ENCODE measurements around the gene BICC1. TPM values are rescaled to one million over a fixed set of nuclear protein-coding genes. Genes with fewer than 3 reads are reported as not detected.

Gene BICC1
- total and polyA plus RNA-seq, 2 donors (not counting 3 experiments of a cell fraction or from before 2014, with no cell fraction given), result 0.06 to 0.29 TPM

DNA sequence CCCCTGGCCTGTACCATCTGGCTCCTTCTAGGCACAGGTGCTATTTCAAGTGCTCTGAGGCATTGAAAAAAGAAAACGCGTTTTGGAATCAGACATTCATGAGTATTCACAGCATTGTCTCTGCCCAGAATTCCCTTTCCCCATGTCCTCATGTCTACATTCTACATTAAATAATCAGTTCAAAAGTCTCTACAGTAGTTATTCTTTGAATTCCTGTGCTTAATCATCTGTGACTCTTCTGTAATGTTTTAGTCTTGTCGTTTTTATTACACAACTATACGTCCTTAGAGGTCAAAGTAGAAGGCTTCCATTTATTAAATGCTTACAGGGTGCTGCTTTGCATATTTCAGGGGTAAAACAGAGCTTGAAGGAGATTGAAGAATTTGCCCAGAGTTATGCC lies 95.7 kb downstream of the BICC1 start:
- ChIA-PET CTCF (no interaction called here), POLR2A (no interaction called here)
- no peaks in the 10 kb centered on the region for H3K27me3 ChIP-seq (ENCODE audit: control insufficient read depth in 2 of 2, insufficient read depth in 2 of 2, low read length in 2 of 2)
- TF ChIP-seq EZH2 (IDR thresholded peaks at IDR 0.05; ENCODE audit: borderline replicate concordance, low read depth, low read length, severe bottlenecking), result no peak
- TF ChIP-seq, protein P1, sequence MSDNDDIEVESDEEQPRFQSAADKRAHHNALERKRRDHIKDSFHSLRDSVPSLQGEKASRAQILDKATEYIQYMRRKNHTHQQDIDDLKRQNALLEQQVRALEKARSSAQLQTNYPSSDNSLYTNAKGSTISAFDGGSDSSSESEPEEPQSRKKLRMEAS (IDR thresholded peaks at IDR 0.05; ENCODE audit: insufficient read depth, insufficient read length), result no peak
- TF ChIP-seq POLR2AphosphoS5 (IDR thresholded peaks at IDR 0.05; ENCODE audit: insufficient read depth, low read depth, low read length), result no peak
- TF ChIP-seq FOS (IDR thresholded peaks at IDR 0.05; ENCODE audit: borderline replicate concordance, insufficient read depth, low read length), result no peak
- no peak for TF ChIP-seq POLR2A (IDR thresholded peaks at IDR 0.05; ENCODE audit: low read depth, low read length)
- no peak for TF ChIP-seq MYC (IDR thresholded peaks at IDR 0.05; ENCODE audit: low read depth, low read length)
- TF ChIP-seq GATA2 (IDR thresholded peaks at IDR 0.05; ENCODE audit: insufficient read depth, insufficient read length, low read depth, low read length), result no peak
- TF ChIP-seq, protein P2, sequence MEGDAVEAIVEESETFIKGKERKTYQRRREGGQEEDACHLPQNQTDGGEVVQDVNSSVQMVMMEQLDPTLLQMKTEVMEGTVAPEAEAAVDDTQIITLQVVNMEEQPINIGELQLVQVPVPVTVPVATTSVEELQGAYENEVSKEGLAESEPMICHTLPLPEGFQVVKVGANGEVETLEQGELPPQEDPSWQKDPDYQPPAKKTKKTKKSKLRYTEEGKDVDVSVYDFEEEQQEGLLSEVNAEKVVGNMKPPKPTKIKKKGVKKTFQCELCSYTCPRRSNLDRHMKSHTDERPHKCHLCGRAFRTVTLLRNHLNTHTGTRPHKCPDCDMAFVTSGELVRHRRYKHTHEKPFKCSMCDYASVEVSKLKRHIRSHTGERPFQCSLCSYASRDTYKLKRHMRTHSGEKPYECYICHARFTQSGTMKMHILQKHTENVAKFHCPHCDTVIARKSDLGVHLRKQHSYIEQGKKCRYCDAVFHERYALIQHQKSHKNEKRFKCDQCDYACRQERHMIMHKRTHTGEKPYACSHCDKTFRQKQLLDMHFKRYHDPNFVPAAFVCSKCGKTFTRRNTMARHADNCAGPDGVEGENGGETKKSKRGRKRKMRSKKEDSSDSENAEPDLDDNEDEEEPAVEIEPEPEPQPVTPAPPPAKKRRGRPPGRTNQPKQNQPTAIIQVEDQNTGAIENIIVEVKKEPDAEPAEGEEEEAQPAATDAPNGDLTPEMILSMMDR (IDR thresholded peaks at IDR 0.05; ENCODE audit: extremely low read depth in 1 of 2, insufficient read depth in 1 of 2, low read depth in 1 of 2, low read length in 2 of 2), result no peak
- no peak for TF ChIP-seq JUN (IDR thresholded peaks at IDR 0.05; ENCODE audit: borderline replicate concordance, insufficient read depth, insufficient read length, low read depth)
- no peak overlapping the region for H3K9ac ChIP-seq (replicated peaks; ENCODE audit: extremely low read depth, insufficient read depth, low read length)
- no peaks in the 10 kb centered on the region for H3K4me1 ChIP-seq (ENCODE audit: control insufficient read depth, extremely low read depth, insufficient read depth, low read length)
- H3K36me3 ChIP-seq (ENCODE audit: control insufficient read depth in 2 of 2, extremely low read depth in 1 of 2, insufficient read depth in 2 of 2, low read length in 2 of 2), result no peaks in the 10 kb centered on the region
- FAIRE-seq (no peak), DNase-seq (ENCODE audit: low read depth, low spot score) (no peak)
- dilution Hi-C loops (cut with MboI; ENCODE audit: extremely low pct_ligation_motif_present, low sequenced_read_pairs), result no loop called here
- H3K9me1 ChIP-seq (replicated peaks; ENCODE audit: control insufficient read depth, extremely low read depth, insufficient read depth, low read length), result no peaks in the 10 kb centered on the region
- no peak overlapping the region for H3K4me2 ChIP-seq (ENCODE audit: insufficient read depth, low read length)
- no peak overlapping the region for H3K4me3 ChIP-seq (replicated peaks in 1 of 3; ENCODE audit: insufficient read depth in 1 of 3, low read depth in 1 of 3, low read length in 3 of 3)
- no peaks in the 10 kb centered on the region for H4K20me1 ChIP-seq (replicated peaks; ENCODE audit: control insufficient read depth, extremely low read depth, insufficient read depth, low read length)
- H3K9me3 ChIP-seq (replicated peaks; ENCODE audit: control insufficient read depth, insufficient read depth, low read length), result no peaks in the 10 kb centered on the region
- H3K27ac ChIP-seq (ENCODE audit: insufficient read depth, low read depth, low read length), result no peak overlapping the region
- intact Hi-C loops (cut with micrococcal nuclease), result no loop called here
- no peaks in the 10 kb centered on the region for H3K79me2 ChIP-seq (ENCODE audit: control insufficient read depth, insufficient read depth, low read length)
- H2AFZ ChIP-seq (ENCODE audit: low read depth, low read length), result no peak overlapping the region
- no TSS peak for BruUV-seq (replicated peaks)
